HCT116 (cell line): ENCODE data around the gene SMC6.

Source experiments
- CEBPB ChIP-seq: IDR thresholded peaks from 2 replicates; pipeline ENCODE4 v1.6.1; 2012; ENCODE audit warnings: low read depth
- CTCF ChIP-seq, 3 experiments: fragments of 200-600 bp in 1 of 3; sonication (generic) in 1 of 3; IDR thresholded peaks in 2 of 3; conservative IDR thresholded peaks in 1 of 3; 2 replicates each; pipeline ENCODE4 v1.5.1; 2012 to 2017; ENCODE audit warnings: low read depth in 2 of 3, low read length in 2 of 3, antibody characterized with exemption in 1 of 3, borderline replicate concordance in 1 of 3, control low read depth in 1 of 3, mild to moderate bottlenecking in 1 of 3, mixed read lengths in 1 of 3, mixed run types in 1 of 3, moderate library complexity in 1 of 3; ENCODE audit not compliant: insufficient read depth in 1 of 3
- POLR2A ChIP-seq: IDR thresholded peaks from 2 replicates; pipeline ENCODE4 v1.7.0; 2011; ENCODE audit warnings: borderline replicate concordance; ENCODE audit not compliant: insufficient read depth, insufficient read length; ENCODE audit errors: extremely low read depth
- POLR2AphosphoS5 ChIP-seq: IDR thresholded peaks from 2 replicates; pipeline ENCODE4 v1.6.1; 2011; ENCODE audit warnings: mild to moderate bottlenecking, low read depth, low read length, moderate library complexity
- SP1 ChIP-seq: IDR thresholded peaks from 2 replicates; pipeline ENCODE4 v1.6.1; 2012; ENCODE audit warnings: low read depth
- TCF7L2 ChIP-seq: IDR thresholded peaks from 2 replicates; pipeline ENCODE4 v1.7.0; 2011; ENCODE audit warnings: borderline replicate concordance, inconsistent platforms; ENCODE audit not compliant: insufficient read depth, insufficient read length; ENCODE audit errors: extremely low read depth

GRCh38 chr2:17771956-17772355 lies 18.3 kb upstream of the SMC6 start:
- TF ChIP-seq CTCF (IDR thresholded peaks at IDR 0.05 in 2 of 3, conservative IDR thresholded peaks at IDR 0.05 in 1 of 3; ENCODE audit: borderline replicate concordance in 1 of 3, insufficient read depth in 1 of 3, low read depth in 2 of 3, low read length in 2 of 3) = no peak
- TF ChIP-seq SP1 = no peak
- TF ChIP-seq POLR2A = no peak
- TF ChIP-seq CEBPB = no peak
- no peak for TF ChIP-seq POLR2AphosphoS5
- TF ChIP-seq TCF7L2 = no peak
